Muscle of back (tissue), 11 donors: ENCODE results near the gene FOXS1. TPM values are rescaled to one million over a fixed set of nuclear protein-coding genes. Genes with fewer than 3 reads are reported as not detected.
A peak's percentile ranks its signal among the peaks of the same experiment; 100 is the strongest.
"Not testable (repeated sequence)": the region's sequence is repeated elsewhere in the genome, so short reads cannot be mapped to it uniquely, and the experiment has no call there.

Experiments
- DNase-seq, 3 donors: peaks; one replicate each; pipeline versions ENCODE4 v3.0.0 to v3.0.0-alpha.2; 2013
- polyA plus RNA-seq, 10 donors: library from polyadenylated mRNA; unstranded; fragments of 120-200 nt; gene quantifications; one replicate each; pipeline ENCODE4 v1.2.1, GENCODE V29; 2013; ENCODE audit not compliant: insufficient read length in 10 of 10

The FOXS1 gene
- polyA plus RNA-seq, 10 donors = 3.9 to 10.8 (median 5.0) TPM

- no peak for DNase-seq
Measured at GRCh38 chr20:31840906-31841816, 4.2 kb downstream of the FOXS1 start.

- DNase-seq = no peak
Measured at GRCh38 chr20:31839782-31840487, 5.5 kb downstream of the FOXS1 start.

GRCh38 chr20:31838646-31839292, 6.6 kb downstream of the FOXS1 start:
- no peak for DNase-seq

- DNase-seq = no peak
Measured at GRCh38 chr20:31837896-31838397, 7.5 kb downstream of the FOXS1 start.

- no peak for DNase-seq
Measured at GRCh38 chr20:31836853-31837608, 8.4 kb downstream of the FOXS1 start.

GRCh38 chr20:31835977-31836852, 9.2 kb downstream of the FOXS1 start:
- DNase-seq = peak; percentile 71 to 87 (median 73)

- DNase-seq = no peak
Measured at GRCh38 chr20:31835554-31835953, 9.8 kb downstream of the FOXS1 start.

GRCh38 chr20:31833931-31834521, 11.4 kb downstream of the FOXS1 start:
- DNase-seq = no peak

- DNase-seq = no peak
Measured at GRCh38 chr20:31833130-31833930, 12.1 kb downstream of the FOXS1 start.

GRCh38 chr20:31831771-31832306, 13.6 kb downstream of the FOXS1 start:
- no peak for DNase-seq

- DNase-seq = no peak
Measured at GRCh38 chr20:31831211-31831610, 14.2 kb downstream of the FOXS1 start.

GRCh38 chr20:31830406-31830981, 14.9 kb downstream of the FOXS1 start:
- DNase-seq = no peak

- no peak for DNase-seq
Measured at GRCh38 chr20:31829731-31830130, 15.7 kb downstream of the FOXS1 start.

GRCh38 chr20:31828016-31828415, 17.4 kb downstream of the FOXS1 start:
- DNase-seq = not testable (repeated sequence)

GRCh38 chr20:31827059-31827458, 18.3 kb downstream of the FOXS1 start:
- no peak for DNase-seq

- DNase-seq = no peak
Measured at GRCh38 chr20:31826074-31826473, 19.3 kb downstream of the FOXS1 start.

- DNase-seq = no peak
Measured at GRCh38 chr20:31824554-31825313, 20.7 kb downstream of the FOXS1 start.

- DNase-seq = no peak
Measured at GRCh38 chr20:31824125-31824485, 21.3 kb downstream of the FOXS1 start.
